Epidermal melanocyte (primary cell): Measurements from ENCODE around the gene MED17.

ENCODE experiments used
- DNase-seq: peaks from one replicate; pipeline ENCODE4 v3.0.0; 2011; ENCODE audit warnings: low spot score; ENCODE audit not compliant: insufficient read length

Gene MED17

GRCh38 chr11:93846411-93846810, 62.3 kb downstream of the MED17 start:
- DNase-seq, result no peak

- no peak for DNase-seq
These were observed 65.1 kb downstream of the MED17 start for GRCh38 chr11:93849201-93849600.

GRCh38 chr11:93849751-93850593, 65.9 kb downstream of the MED17 start:
- DNase-seq, result no peak

- no peak for DNase-seq
These were observed 66.5 kb downstream of the MED17 start, which contains the start of gene VSTM5 for GRCh38 chr11:93850594-93851018. Gene VSTM5, minus strand, starts transcription at chr11:93850618. Its CDS starts 116 bp downstream, at chr11:93850502.

- DNase-seq, result no peak
These were observed 68.2 kb downstream of the MED17 start for GRCh38 chr11:93852242-93852641.

GRCh38 chr11:93857413-93858120, 73.5 kb downstream of the MED17 start:
- no peak for DNase-seq

- DNase-seq, result no peak
These were observed 74.2 kb downstream of the MED17 start for GRCh38 chr11:93858121-93858775.

GRCh38 chr11:93861808-93862207, 77.7 kb downstream of the MED17 start:
- DNase-seq, result no peak
